ENCODE results near the gene SMIM36.

- TF ChIP-seq CTCF (IDR thresholded peaks at IDR 0.05; ENCODE audit: poor library complexity) (no peak), EZH2 (IDR thresholded peaks at IDR 0.05; ENCODE audit: borderline replicate concordance) (no peak)
Measured at GRCh38 chr17:55402374-55402773, 108.9 kb downstream of the SMIM36 start.

All from hepatocyte (in vitro differentiated cells).